HG02798 (cell line): ENCODE results near the gene TAF3.

Experiments used
- ATAC-seq: cut with Tn5 transposase; IDR thresholded peaks from one replicate; pipeline ENCODE4 v1.9.1; 2021; ENCODE audit warnings: mild to moderate bottlenecking; ENCODE audit not compliant: unreplicated experiment, poor library complexity

Gene TAF3

DNA sequence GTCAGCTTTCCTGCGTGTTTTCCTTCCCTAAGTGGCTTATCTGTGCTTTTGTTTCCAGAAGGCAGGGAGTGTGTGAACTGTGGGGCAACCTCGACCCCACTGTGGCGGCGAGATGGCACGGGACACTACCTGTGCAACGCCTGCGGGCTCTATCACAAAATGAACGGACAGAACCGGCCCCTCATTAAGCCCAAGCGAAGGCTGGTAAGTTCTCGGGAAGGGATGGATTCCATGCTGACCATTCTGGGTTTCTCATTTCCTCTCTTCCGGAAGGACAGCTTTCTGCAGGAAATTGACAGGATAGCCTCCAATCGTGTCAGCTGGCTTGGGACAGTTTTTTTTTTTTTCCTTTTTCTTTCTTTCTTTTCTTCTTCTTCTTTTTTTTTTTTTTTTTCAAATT, 245.6 kb downstream of the TAF3 start:
- ATAC-seq = no peak

GRCh38 chr10:8064436-8064835, 246.1 kb downstream of the TAF3 start:
- ATAC-seq = no peak

- no peak for ATAC-seq
Measured at GRCh38 chr10:8065651-8066050, 247.3 kb downstream of the TAF3 start.

DNA sequence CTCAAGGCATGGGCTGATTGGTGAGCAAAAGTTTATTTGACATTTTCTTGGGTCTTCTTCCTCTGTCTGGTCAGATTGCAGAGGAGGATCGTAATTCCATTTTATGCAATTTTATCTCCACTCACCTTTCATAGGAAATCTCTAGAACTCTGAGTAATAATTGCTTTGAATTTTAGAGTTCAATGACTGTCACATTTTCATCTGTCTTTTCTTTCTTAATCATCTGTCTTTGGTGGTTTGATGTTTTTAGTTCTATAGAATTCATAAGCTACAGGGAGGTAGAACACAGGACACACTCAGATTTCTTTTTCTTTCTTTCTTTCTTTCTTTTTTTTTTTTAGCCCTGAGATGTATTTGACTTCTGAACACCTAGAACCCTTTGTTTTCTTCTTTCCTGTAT, 247.8 kb downstream of the TAF3 start:
- ATAC-seq = no peak
